ENCODE results near the gene OR51E1.
A peak's percentile ranks its signal among the peaks of the same experiment; 100 is the strongest.

The OR51E1 gene

DNA sequence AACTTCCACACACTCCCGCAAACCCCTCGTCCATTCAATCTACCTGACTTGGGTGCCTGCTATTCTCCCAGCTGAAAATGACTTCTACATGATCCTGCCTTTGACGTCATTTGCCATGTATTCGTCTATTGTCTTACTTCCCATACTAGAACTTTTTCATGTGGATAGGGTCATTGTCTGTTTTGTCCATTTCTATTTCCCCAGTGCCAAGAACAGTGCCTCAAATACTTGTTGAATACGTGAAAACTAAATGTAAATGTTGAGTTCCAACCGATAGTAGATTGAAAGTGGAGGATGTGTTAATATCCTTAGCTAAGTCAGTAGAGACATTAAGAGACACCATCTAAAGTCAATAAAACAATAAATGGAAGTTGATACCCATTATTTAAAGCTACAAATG, 36.7 kb upstream of the OR51E1 start:
- Histone ChIP-seq H3K79me2 (ENCODE audit: control insufficient read depth, low read length) (peaks cover 9% of the 10 kb centered on the region), H3K4me3 (ENCODE audit: low read length) (peak overlapping the region; percentile 75), H3K36me3 (ENCODE audit: control insufficient read depth, low read length) (peaks cover 12% of the 10 kb centered on the region), H3K4me2 (ENCODE audit: low read length) (peak overlapping the region; percentile 75), H3K4me1 (ENCODE audit: control insufficient read depth, low read length) (peaks cover 19% of the 10 kb centered on the region), H4K20me1 (ENCODE audit: control insufficient read depth, insufficient read depth, low read depth, low read length) (no peaks in the 10 kb centered on the region), H3K27ac (ENCODE audit: low read depth, low read length) (no peak overlapping the region), H3K9me2 (replicated peaks; ENCODE audit: control insufficient read depth, low read length) (no peaks in the 10 kb centered on the region), H3K27me3 (ENCODE audit: control insufficient read depth, low read length) (no peaks in the 10 kb centered on the region), H3F3A (ENCODE audit: control insufficient read depth, insufficient read depth) (no peaks in the 10 kb centered on the region), H3K9me3 (ENCODE audit: control insufficient read depth, insufficient read depth, low read length) (peaks cover 6% of the 10 kb centered on the region; the same call in 1 of the 2 replicates)
- TF ChIP-seq, protein P1, sequence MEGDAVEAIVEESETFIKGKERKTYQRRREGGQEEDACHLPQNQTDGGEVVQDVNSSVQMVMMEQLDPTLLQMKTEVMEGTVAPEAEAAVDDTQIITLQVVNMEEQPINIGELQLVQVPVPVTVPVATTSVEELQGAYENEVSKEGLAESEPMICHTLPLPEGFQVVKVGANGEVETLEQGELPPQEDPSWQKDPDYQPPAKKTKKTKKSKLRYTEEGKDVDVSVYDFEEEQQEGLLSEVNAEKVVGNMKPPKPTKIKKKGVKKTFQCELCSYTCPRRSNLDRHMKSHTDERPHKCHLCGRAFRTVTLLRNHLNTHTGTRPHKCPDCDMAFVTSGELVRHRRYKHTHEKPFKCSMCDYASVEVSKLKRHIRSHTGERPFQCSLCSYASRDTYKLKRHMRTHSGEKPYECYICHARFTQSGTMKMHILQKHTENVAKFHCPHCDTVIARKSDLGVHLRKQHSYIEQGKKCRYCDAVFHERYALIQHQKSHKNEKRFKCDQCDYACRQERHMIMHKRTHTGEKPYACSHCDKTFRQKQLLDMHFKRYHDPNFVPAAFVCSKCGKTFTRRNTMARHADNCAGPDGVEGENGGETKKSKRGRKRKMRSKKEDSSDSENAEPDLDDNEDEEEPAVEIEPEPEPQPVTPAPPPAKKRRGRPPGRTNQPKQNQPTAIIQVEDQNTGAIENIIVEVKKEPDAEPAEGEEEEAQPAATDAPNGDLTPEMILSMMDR (IDR thresholded peaks at IDR 0.05; ENCODE audit: low read depth, low read length, poor library complexity, severe bottlenecking): no peak

DNA sequence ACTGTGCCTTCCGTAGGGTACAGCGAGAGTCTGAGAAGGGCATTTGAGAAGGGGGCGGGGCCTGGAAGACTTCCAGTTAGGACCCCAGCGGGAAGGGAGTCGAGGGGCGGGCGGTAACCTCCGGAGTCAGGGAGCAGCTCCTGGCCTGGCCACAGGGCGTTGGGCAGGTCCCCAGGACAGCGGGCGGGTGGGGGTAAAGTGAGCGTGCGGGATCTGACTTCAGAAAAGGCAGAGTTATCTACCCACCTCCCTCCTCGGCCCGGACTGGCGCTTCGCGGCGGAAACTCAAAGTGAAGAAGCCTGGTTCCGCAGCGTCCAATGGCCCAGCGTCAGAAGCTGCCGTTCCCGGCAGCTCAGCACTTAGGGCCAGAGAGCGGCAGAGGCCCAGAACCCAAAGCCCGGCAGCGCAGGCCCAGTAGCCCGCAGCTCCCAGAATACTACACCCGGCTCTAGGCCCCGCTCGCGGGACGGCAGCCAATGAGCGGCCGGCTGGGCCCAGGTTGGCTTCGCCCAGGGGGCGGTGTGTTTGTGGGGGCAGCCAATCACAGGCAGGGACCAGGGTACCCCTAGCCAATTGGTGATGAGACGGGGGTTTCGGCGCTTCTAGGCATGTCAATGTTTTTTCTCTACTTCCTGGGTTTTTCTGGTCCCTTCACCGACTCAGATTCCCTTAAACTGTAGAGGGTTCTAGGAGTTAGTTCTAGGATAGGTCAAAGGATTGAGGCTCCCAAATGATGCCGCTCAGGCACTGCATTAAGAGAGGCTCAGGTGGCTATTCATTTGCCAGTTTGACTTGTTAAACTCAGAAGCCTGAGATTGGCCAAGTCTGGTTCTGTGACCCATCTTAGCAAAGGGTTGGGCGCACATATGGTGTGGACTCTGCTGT, 35.8 kb upstream of the OR51E1 start, which contains the start of gene TRIM68:
Gene TRIM68, minus strand, starts transcription at position 451 of the 886 bp plus-strand sequence. CDS start 2,727 bp downstream, outside the sequence.
- H3F3A ChIP-seq (ENCODE audit: control insufficient read depth, insufficient read depth): no peaks in the 10 kb centered on the region

DNA sequence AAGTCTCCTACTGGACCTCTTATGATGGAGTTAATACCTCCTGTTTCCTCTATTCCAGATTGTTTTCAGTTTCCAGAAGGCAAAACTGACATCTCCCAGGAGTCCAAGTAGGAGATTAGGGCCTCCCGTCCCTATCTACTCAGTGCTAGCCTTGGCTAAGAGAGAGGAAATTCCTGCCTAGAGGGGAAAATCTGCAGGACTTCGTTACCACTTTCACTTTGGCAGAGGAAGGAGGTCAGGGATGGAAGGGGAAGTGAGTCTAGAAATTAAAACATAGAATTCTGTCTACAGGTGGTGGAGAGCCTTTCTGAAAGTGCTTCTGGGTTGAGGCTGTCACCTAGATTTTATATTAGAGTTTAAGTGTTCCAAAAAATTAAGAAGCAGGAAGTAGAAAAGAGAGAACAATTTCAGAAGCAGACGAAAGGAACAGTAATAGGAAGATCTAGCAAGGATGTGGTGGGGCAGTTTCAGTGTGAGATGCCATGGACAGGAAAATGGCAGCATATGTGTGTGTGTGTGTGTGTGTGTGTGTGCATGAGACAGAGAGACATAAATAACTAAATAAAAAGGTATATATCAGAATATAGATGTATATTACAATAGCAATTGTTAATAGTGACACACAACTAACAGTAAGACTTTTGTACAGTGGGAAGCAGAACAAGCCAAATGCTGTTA, 33.4 kb upstream of the OR51E1 start:
- peaks cover 19% of the 10 kb centered on the region for H3K4me1 ChIP-seq (ENCODE audit: control insufficient read depth, low read length)
- no peaks in the 10 kb centered on the region for H3K36me3 ChIP-seq (ENCODE audit: control insufficient read depth, low read length)
- peaks cover 6% of the 10 kb centered on the region; the same call in 1 of the 2 replicates for H3K9me3 ChIP-seq (ENCODE audit: control insufficient read depth, insufficient read depth, low read length)
- no peaks in the 10 kb centered on the region for H3F3A ChIP-seq (ENCODE audit: control insufficient read depth, insufficient read depth)
- H3K27me3 ChIP-seq (ENCODE audit: control insufficient read depth, low read length): no peaks in the 10 kb centered on the region
- peaks cover 9% of the 10 kb centered on the region for H3K79me2 ChIP-seq (ENCODE audit: control insufficient read depth, low read length)
- no peak overlapping the region for H3K27ac ChIP-seq (ENCODE audit: low read depth, low read length)
- no peaks in the 10 kb centered on the region for H4K20me1 ChIP-seq (ENCODE audit: control insufficient read depth, insufficient read depth, low read depth, low read length)
- H3K4me3 ChIP-seq (ENCODE audit: low read length): no peak overlapping the region
- no peaks in the 10 kb centered on the region for H3K9me2 ChIP-seq (replicated peaks; ENCODE audit: control insufficient read depth, low read length)
- peak overlapping the region; percentile 24 for H3K4me2 ChIP-seq (ENCODE audit: low read length)
- TF ChIP-seq, protein P1 (IDR thresholded peaks at IDR 0.05; ENCODE audit: low read depth, low read length, poor library complexity, severe bottlenecking): no peak
- TF ChIP-seq EZH2phosphoT487 (IDR thresholded peaks at IDR 0.05; ENCODE audit: borderline replicate concordance, low read length): no peak

More for the DNA sequence above, 35.8 kb upstream of the OR51E1 start, which contains the start of gene TRIM68:
- Histone ChIP-seq H3K4me3 (ENCODE audit: low read length) (peak within 1 kb of the TSS; percentile 75), H4K20me1 (ENCODE audit: control insufficient read depth, insufficient read depth, low read depth, low read length) (no peaks in the 10 kb centered on the region), H3K27me3 (ENCODE audit: control insufficient read depth, low read length) (no peaks in the 10 kb centered on the region), H3K79me2 (ENCODE audit: control insufficient read depth, low read length) (peaks cover 9% of the 10 kb centered on the region), H3K4me2 (ENCODE audit: low read length) (peak within 1 kb of the TSS; percentile 75), H3K27ac (ENCODE audit: low read depth, low read length) (peak within 1 kb of the TSS; percentile 12), H3K9me3 (ENCODE audit: control insufficient read depth, insufficient read depth, low read length) (peaks cover 6% of the 10 kb centered on the region; the same call in 1 of the 2 replicates), H3K36me3 (ENCODE audit: control insufficient read depth, low read length) (peaks cover 4% of the 10 kb centered on the region), H3K4me1 (ENCODE audit: control insufficient read depth, low read length) (peaks cover 19% of the 10 kb centered on the region), H3K9me2 (replicated peaks; ENCODE audit: control insufficient read depth, low read length) (no peaks in the 10 kb centered on the region)
- TF ChIP-seq, protein P1 (IDR thresholded peaks at IDR 0.05; ENCODE audit: low read depth, low read length, poor library complexity, severe bottlenecking): no peak
- no peak for TF ChIP-seq EZH2phosphoT487 (IDR thresholded peaks at IDR 0.05; ENCODE audit: borderline replicate concordance, low read length)

All from DOHH2 (cell line).